Ovary (tissue), 9 donors: Measurements from ENCODE around the gene RPS6KA1. TPM values are rescaled to one million over a fixed set of nuclear protein-coding genes. Genes with fewer than 3 reads are reported as not detected.

Experiments
- DNase-seq, 5 donors: peaks; one replicate each; pipeline ENCODE4 v3.0.0-alpha.2; 2019 to 2020
- H3K27ac ChIP-seq, 2 donors: fragments of 200-600 bp; one replicate each; pipeline versions ENCODE4 v1.5.1 to v1.8.0; 2019 to 2022
- H3K27me3 ChIP-seq: fragments of 200-600 bp; one replicate; pipeline ENCODE4 v1.8.0; 2022
- H3K36me3 ChIP-seq: fragments of 200-600 bp; sonication (generic); one replicate; pipeline ENCODE4 v1.5.1; 2019
- H3K4me1 ChIP-seq: one replicate; pipeline ENCODE4 v1.8.1; 2013; ENCODE audit warnings: mild to moderate bottlenecking, moderate library complexity; ENCODE audit not compliant: insufficient read depth
- H3K4me3 ChIP-seq: fragments of 200-600 bp; sonication (generic); one replicate; pipeline ENCODE4 v1.5.1; 2017
- H3K9me3 ChIP-seq, 2 donors: fragments of 200-600 bp in 1 of 2; sonication (generic) in 1 of 2; one replicate each; pipeline versions ENCODE4 v1.5.1 to v1.8.1; 2013 to 2019; ENCODE audit warnings: mild to moderate bottlenecking in 1 of 2, moderate library complexity in 1 of 2
- CTCF ChIP-seq, 3 donors: fragments of 450-650 bp in 2 of 3; fragments of 200-600 bp in 1 of 3; IDR thresholded peaks; one replicate each; pipeline versions ENCODE4 v1.5.1 to v1.8.0; 2016 to 2022; ENCODE audit warnings: antibody characterized with exemption in 3 of 3, mild to moderate bottlenecking in 1 of 3
- EP300 ChIP-seq: sonication (generic); formaldehyde crosslinking; IDR thresholded peaks from one replicate; pipeline ENCODE4 v1.6.1; 2017; ENCODE audit warnings: antibody characterized with exemption
- POLR2A ChIP-seq: fragments of 450-650 bp; IDR thresholded peaks from one replicate; pipeline ENCODE4 v1.6.1; 2017; ENCODE audit warnings: antibody characterized with exemption, mild to moderate bottlenecking, moderate library complexity
- whole genome bisulfite sequencing, 3 donors: extraction: QIAGEN DNeasy Blood & Tissue Kit in 1 of 3; methylation state at CpG; one replicate each; pipeline versions ENCODE4 v1.1.5 to v1.1.7; 2013 to 2017; 5-methylcytosine and 5-hydroxymethylcytosine counted together
- intact Hi-C, 4 donors: fragments of 100-400 bp; cut with DNase I; formaldehyde crosslinking; loops; one replicate each; pipeline versions ENCODE4 v1.11.0 to v1.15.1; 2022 to 2023
- polyA plus RNA-seq, 2 donors: library from polyadenylated mRNA; stranded (reverse); fragments of 200-250 nt in 1 of 2; fragments of 350-450 nt in 1 of 2; fragmentation: Illumina TruSeq in 1 of 2; extraction: RNeasy Lipid Tissue Mini Kit (QIAGEN cat#74804) in 1 of 2; gene quantifications; one replicate each; pipeline ENCODE4 v1.2.3, GENCODE V29; 2013 to 2014
- total RNA-seq, 7 donors: library from RNA; depleted of rRNA in 2 of 7; stranded (reverse); fragments of >200 nt in 2 of 7; fragmentation: NEBNext Ultra II Directional in 3 of 7; extraction: Animal tissue kit (Norgen Biotek cat#: 25700) in 3 of 7; gene quantifications; one replicate each; pipeline versions ENCODE4 v1.1.0 to v1.2.4, GENCODE V29; 2016 to 2023
- donor health status: DM: no; HTN: no; CAD: no; lungs with moderate emphysema.
- donor health status: DM: no; HTN: no; CAD: no.
- donor health status: Bipolar disorder and iron deficiency.
- donor health status: DM: yes; HTN: yes; CAD: no.
- donor health status: DM: no; HTN: no; CAD: no.
- donor health status: DM: yes; HTN: yes; CAD: no.

The RPS6KA1 gene
- total and polyA plus RNA-seq, 9 donors = 2.2 to 18.8 (median 5.2) TPM

- no peak for TF ChIP-seq CTCF (IDR thresholded peaks at IDR 0.05)
- no peak for TF ChIP-seq POLR2A
- no peak for TF ChIP-seq EP300
- no peaks in the 10 kb centered on the region for H3K27me3 ChIP-seq
- intact Hi-C loops = no loop called here
- no peak overlapping the region for H3K27ac ChIP-seq
- 55 to 81% (median 65%) methylated on average over 4 of the region's 4 CpGs for WGBS, 3 donors
- no peaks in the 10 kb centered on the region for H3K4me1 ChIP-seq
- H3K4me3 ChIP-seq = no peak overlapping the region
- DNase-seq = no peak
- no peaks in the 10 kb centered on the region for H3K9me3 ChIP-seq
- no peaks in the 10 kb centered on the region for H3K36me3 ChIP-seq
Measured at GRCh38 chr1:26578167-26578566, 48.6 kb downstream of the RPS6KA1 start.

- Histone ChIP-seq H3K27ac (no peak overlapping the region), H3K4me1 (no peaks in the 10 kb centered on the region), H3K36me3 (no peaks in the 10 kb centered on the region), H3K9me3 (no peaks in the 10 kb centered on the region), H3K27me3 (no peaks in the 10 kb centered on the region), H3K4me3 (no peak overlapping the region)
- no peak for TF ChIP-seq EP300
- no peak for TF ChIP-seq POLR2A
- TF ChIP-seq CTCF (IDR thresholded peaks at IDR 0.05) = no peak
- no peak for DNase-seq
- intact Hi-C loops = no loop called here
- 43 to 59% (median 44%) methylated on average over 3 of the region's 3 CpGs for WGBS, 3 donors
Measured at GRCh38 chr1:26579681-26580111, 50.1 kb downstream of the RPS6KA1 start.

- intact Hi-C loops = no loop called here
Measured at GRCh38 chr1:26580116-26580515, 50.6 kb downstream of the RPS6KA1 start.

GRCh38 chr1:26581287-26581651 is 51.7 kb downstream of the RPS6KA1 start:
- Histone ChIP-seq H3K27me3 (no peaks in the 10 kb centered on the region), H3K4me1 (no peaks in the 10 kb centered on the region), H3K4me3 (no peak overlapping the region), H3K9me3 (no peaks in the 10 kb centered on the region), H3K36me3 (no peaks in the 10 kb centered on the region), H3K27ac (no peak overlapping the region)
- TF ChIP-seq EP300 (no peak), POLR2A (no peak), CTCF (IDR thresholded peaks at IDR 0.05) (no peak)
- 82 to 90% (median 82%) methylated on average over 7 of the region's 7 CpGs for whole genome bisulfite sequencing, 3 donors
- DNase-seq = no peak
- intact Hi-C loops = no loop called here

More at GRCh38 chr1:26580116-26580515, 50.6 kb downstream of the RPS6KA1 start:
- Histone ChIP-seq H3K27me3 (no peaks in the 10 kb centered on the region), H3K4me3 (no peak overlapping the region), H3K9me3 (no peaks in the 10 kb centered on the region), H3K4me1 (no peaks in the 10 kb centered on the region), H3K36me3 (no peaks in the 10 kb centered on the region), H3K27ac (no peak overlapping the region)
- whole genome bisulfite sequencing, 3 donors = 92 to 97% (median 93%) methylated on average over 6 of the region's 6 CpGs
- DNase-seq = no peak
- TF ChIP-seq EP300 (no peak), POLR2A (no peak), CTCF (IDR thresholded peaks at IDR 0.05) (no peak)
